Natural killer cell (primary cell): ENCODE measurements around the gene ERCC8. TPM values are rescaled to one million over a fixed set of nuclear protein-coding genes. Genes with fewer than 3 reads are reported as not detected.

Source experiments
- ATAC-seq, 3 donors: fragments of 150-1000 bp in 2 of 3; fragments of 200-7000 bp in 1 of 3; cut with Tn5 transposase; 1 replicate in 1 of 3; 2 replicates in 2 of 3; pipeline ENCODE4 v1.10.0; 2021; ENCODE audit warnings: mild to moderate bottlenecking in 2 of 3, moderate library complexity in 2 of 3
- DNase-seq, 2 donors: peaks; one replicate each; pipeline versions ENCODE4 v3.0.0 to v3.0.0-alpha.2; 2013 to 2021; ENCODE audit warnings: mixed read lengths in 1 of 2
- H3K27ac ChIP-seq: one replicate; pipeline ENCODE4 v1.5.1; 2013; ENCODE audit warnings: mild to moderate bottlenecking, low read length
- H3K27me3 ChIP-seq: one replicate; pipeline ENCODE4 v1.6.1; 2013; ENCODE audit warnings: low read length; ENCODE audit not compliant: control insufficient read depth, insufficient read depth
- H3K36me3 ChIP-seq: one replicate; pipeline ENCODE4 v1.6.1; 2013; ENCODE audit warnings: low read length; ENCODE audit not compliant: control insufficient read depth, insufficient read depth
- H3K4me1 ChIP-seq: one replicate; pipeline ENCODE4 v1.6.1; 2013; ENCODE audit warnings: low read length; ENCODE audit not compliant: control insufficient read depth, insufficient read depth
- H3K4me3 ChIP-seq: one replicate; pipeline ENCODE4 v1.5.1; 2013; ENCODE audit warnings: low read length
- H3K9me3 ChIP-seq: one replicate; pipeline ENCODE4 v1.6.1; 2013; ENCODE audit warnings: low read length; ENCODE audit not compliant: control insufficient read depth, insufficient read depth
- H3K27ac Mint-ChIP-seq, 2 donors: one replicate each; pipeline ENCODE4 v1.8.0; 2022; ENCODE audit warnings: mild to moderate bottlenecking in 2 of 2, mixed read lengths in 2 of 2, moderate library complexity in 1 of 2
- H3K27me3 Mint-ChIP-seq, 2 donors: one replicate each; pipeline ENCODE4 v1.8.0; 2022; ENCODE audit warnings: low read depth in 2 of 2, mixed read lengths in 2 of 2
- H3K36me3 Mint-ChIP-seq: one replicate; pipeline ENCODE4 v1.8.0; 2022; ENCODE audit warnings: mixed read lengths
- H3K4me1 Mint-ChIP-seq, 2 donors: one replicate each; pipeline ENCODE4 v1.8.0; 2022; ENCODE audit warnings: mixed read lengths in 2 of 2
- H3K4me3 Mint-ChIP-seq: one replicate; pipeline ENCODE4 v1.8.0; 2022; ENCODE audit warnings: mild to moderate bottlenecking, moderate library complexity, mixed read lengths
- H3K9me3 Mint-ChIP-seq, 2 donors: one replicate each; pipeline ENCODE4 v1.8.0; 2022; ENCODE audit warnings: mixed read lengths in 2 of 2
- WGBS: methylation state at CpG from one replicate; pipeline ENCODE4 v1.1.7; 2013; ENCODE audit warnings: missing lambda C conversion rate; ENCODE audit not compliant: insufficient coverage; 5-methylcytosine and 5-hydroxymethylcytosine counted together
- intact Hi-C: fragments of 100-400 bp; cut with micrococcal nuclease; formaldehyde crosslinking; loops from one replicate; pipeline ENCODE4 v1.14.2; 2022
- total RNA-seq, 4 donors: library from RNA; stranded (reverse); fragments of 120-200 nt in 1 of 4; gene quantifications; one replicate each; pipeline versions ENCODE4 v1.2.3 to v1.2.4, GENCODE V29; 2013 to 2022
- TF ChIP-seq, protein P1 (sequence below): fragments of 200-600 bp; IDR thresholded peaks from one replicate; pipeline ENCODE4 v1.8.0; 2022; ENCODE audit warnings: antibody characterized with exemption

The ERCC8 gene
- total RNA-seq, 3 donors from 2014 or later (not counting 1 experiment from before 2014, with no cell fraction given) = 4.8 to 9.1 (median 5.5) TPM

- Mint-ChIP-seq H3K36me3 (peaks cover 5% of the 10 kb centered on the region), H3K4me3 (no peak overlapping the region), H3K27me3 (no peaks in the 10 kb centered on the region), H3K4me1 (peaks cover 0 to 7% of the 10 kb centered on the region in 2 donors), H3K27ac (no peak overlapping the region), H3K9me3 (peaks cover 8 to 9% of the 10 kb centered on the region in 2 donors)
- intact Hi-C loops = no loop called here
- H3K4me3 ChIP-seq = no peak overlapping the region
- H3K9me3 ChIP-seq = peaks cover 3% of the 10 kb centered on the region
- H3K27ac ChIP-seq = no peak overlapping the region
- H3K27me3 ChIP-seq = no peaks in the 10 kb centered on the region
- ATAC-seq (no peak), DNase-seq (no peak)
- no peaks in the 10 kb centered on the region for H3K36me3 ChIP-seq
- no peaks in the 10 kb centered on the region for H3K4me1 ChIP-seq
- TF ChIP-seq, protein P1, sequence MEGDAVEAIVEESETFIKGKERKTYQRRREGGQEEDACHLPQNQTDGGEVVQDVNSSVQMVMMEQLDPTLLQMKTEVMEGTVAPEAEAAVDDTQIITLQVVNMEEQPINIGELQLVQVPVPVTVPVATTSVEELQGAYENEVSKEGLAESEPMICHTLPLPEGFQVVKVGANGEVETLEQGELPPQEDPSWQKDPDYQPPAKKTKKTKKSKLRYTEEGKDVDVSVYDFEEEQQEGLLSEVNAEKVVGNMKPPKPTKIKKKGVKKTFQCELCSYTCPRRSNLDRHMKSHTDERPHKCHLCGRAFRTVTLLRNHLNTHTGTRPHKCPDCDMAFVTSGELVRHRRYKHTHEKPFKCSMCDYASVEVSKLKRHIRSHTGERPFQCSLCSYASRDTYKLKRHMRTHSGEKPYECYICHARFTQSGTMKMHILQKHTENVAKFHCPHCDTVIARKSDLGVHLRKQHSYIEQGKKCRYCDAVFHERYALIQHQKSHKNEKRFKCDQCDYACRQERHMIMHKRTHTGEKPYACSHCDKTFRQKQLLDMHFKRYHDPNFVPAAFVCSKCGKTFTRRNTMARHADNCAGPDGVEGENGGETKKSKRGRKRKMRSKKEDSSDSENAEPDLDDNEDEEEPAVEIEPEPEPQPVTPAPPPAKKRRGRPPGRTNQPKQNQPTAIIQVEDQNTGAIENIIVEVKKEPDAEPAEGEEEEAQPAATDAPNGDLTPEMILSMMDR = no peak
- WGBS = 95% methylated on average over 1 of the region's 1 CpG
These were observed 34.1 kb upstream of the ERCC8 start for GRCh38 chr5:60978968-60979367.

- TF ChIP-seq, protein P1 = no peak
- H3K27me3 Mint-ChIP-seq = no peaks in the 10 kb centered on the region
- intact Hi-C loops = no loop called here
- Histone ChIP-seq H3K4me3 (no peak overlapping the region), H3K9me3 (peaks cover 3% of the 10 kb centered on the region), H3K27ac (no peak overlapping the region), H3K36me3 (no peaks in the 10 kb centered on the region), H3K4me1 (no peaks in the 10 kb centered on the region), H3K27me3 (no peaks in the 10 kb centered on the region)
- WGBS = 98% methylated on average over 8 of the region's 9 CpGs
- peaks cover 2 to 7% of the 10 kb centered on the region in 2 donors for H3K4me1 Mint-ChIP-seq
- peaks cover 5% of the 10 kb centered on the region for H3K36me3 Mint-ChIP-seq
- no peak for DNase-seq
- no peak overlapping the region for H3K4me3 Mint-ChIP-seq
- ATAC-seq = no peak
- peaks cover 8 to 9% of the 10 kb centered on the region in 2 donors for H3K9me3 Mint-ChIP-seq
- no peak overlapping the region for H3K27ac Mint-ChIP-seq
These were observed 33.3 kb upstream of the ERCC8 start for GRCh38 chr5:60977956-60978737.

DNA sequence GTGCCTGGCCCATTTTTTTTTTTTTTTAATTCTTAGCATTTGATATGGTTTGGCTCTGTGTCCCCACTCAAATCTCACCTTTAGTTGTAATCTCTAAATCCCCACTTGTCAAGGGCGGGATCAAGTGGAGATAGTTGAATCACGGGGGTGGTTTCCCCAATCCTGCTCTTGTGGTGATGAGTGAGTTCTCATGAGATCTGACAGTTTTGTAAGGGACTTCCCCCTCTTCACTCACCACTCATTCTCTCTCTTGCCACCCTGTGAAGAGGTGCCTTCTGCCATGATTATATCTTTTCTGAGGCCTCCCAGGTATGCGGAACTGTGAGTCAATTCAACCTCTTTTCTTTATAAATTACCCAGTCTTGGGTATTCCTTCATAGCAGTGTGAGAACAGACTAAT lies 27.4 kb upstream of the ERCC8 start:
- H3K36me3 ChIP-seq = no peaks in the 10 kb centered on the region
- H3K4me1 ChIP-seq = no peaks in the 10 kb centered on the region
- WGBS = 50% methylated on average over 1 of the region's 3 CpGs
- H3K36me3 Mint-ChIP-seq = peaks cover 17% of the 10 kb centered on the region
- no peaks in the 10 kb centered on the region for H3K27me3 Mint-ChIP-seq
- H3K27me3 ChIP-seq = no peaks in the 10 kb centered on the region
- H3K9me3 ChIP-seq = no peaks in the 10 kb centered on the region
- H3K4me3 ChIP-seq = no peak overlapping the region
- H3K27ac Mint-ChIP-seq = no peak overlapping the region
- no peak overlapping the region for H3K27ac ChIP-seq
- H3K9me3 Mint-ChIP-seq = peaks cover 4 to 16% of the 10 kb centered on the region in 2 donors
- TF ChIP-seq, protein P1 = no peak
- ATAC-seq (peak; percentile 24 to 70 (median 64)), DNase-seq (peak in 1 of 2 donors; percentile 12)
- intact Hi-C loops = no loop called here
- no peak overlapping the region for H3K4me3 Mint-ChIP-seq
- peaks cover 17% of the 10 kb centered on the region in 2 donors for H3K4me1 Mint-ChIP-seq
